WI38 (cell line): ENCODE data around the gene COL13A1.

ENCODE experiments used
- H3K4me3 ChIP-seq: 2 replicates; pipeline ENCODE4 v1.5.1; 2011; ENCODE audit warnings: low read depth, mild to moderate bottlenecking, control low read depth, low read length
- TF ChIP-seq, protein P1 (sequence below): IDR thresholded peaks from 2 replicates; pipeline ENCODE4 v1.5.1; 2012; ENCODE audit warnings: low read depth, mild to moderate bottlenecking, control low read depth, low read length

The COL13A1 gene

GRCh38 chr10:69974551-69975155 is 172.9 kb downstream of the COL13A1 start:
- TF ChIP-seq, protein P1, sequence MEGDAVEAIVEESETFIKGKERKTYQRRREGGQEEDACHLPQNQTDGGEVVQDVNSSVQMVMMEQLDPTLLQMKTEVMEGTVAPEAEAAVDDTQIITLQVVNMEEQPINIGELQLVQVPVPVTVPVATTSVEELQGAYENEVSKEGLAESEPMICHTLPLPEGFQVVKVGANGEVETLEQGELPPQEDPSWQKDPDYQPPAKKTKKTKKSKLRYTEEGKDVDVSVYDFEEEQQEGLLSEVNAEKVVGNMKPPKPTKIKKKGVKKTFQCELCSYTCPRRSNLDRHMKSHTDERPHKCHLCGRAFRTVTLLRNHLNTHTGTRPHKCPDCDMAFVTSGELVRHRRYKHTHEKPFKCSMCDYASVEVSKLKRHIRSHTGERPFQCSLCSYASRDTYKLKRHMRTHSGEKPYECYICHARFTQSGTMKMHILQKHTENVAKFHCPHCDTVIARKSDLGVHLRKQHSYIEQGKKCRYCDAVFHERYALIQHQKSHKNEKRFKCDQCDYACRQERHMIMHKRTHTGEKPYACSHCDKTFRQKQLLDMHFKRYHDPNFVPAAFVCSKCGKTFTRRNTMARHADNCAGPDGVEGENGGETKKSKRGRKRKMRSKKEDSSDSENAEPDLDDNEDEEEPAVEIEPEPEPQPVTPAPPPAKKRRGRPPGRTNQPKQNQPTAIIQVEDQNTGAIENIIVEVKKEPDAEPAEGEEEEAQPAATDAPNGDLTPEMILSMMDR: no peak
- H3K4me3 ChIP-seq: no peak overlapping the region

DNA sequence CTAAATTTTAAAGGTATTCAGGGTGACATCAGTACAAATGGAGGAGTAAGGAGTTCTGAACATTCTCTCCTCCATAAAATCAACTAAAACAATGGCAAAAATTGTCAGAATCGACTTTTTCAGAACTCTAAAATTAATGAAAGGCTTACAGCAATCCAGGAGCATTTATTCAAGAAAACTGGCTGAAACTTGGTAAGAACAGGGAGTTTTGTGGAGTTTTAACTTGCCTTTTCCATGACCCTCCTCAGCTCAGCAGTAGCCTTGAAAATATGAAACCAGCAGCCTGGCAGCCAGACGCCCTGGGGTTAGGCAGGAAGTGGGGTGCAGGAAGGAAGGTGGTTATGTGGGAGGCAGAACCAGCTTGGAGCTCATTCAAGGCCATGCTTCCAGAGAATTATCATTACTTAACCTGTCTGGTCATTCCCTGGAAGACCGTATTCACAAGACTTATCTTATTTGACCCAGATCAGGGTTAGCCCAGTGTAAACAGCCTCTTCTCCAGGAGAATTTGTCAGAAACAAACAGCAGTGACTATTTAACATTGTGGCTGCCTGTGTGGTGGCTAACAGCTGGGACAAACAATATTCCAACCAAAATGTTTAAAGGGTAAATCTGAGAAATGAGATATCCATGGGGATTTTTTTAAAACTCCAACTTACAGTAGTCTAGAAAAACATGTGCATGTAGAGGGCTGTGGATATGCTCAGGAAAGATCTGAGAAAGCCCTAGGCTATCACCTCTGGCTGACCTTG is 175.3 kb downstream of the COL13A1 start:
- TF ChIP-seq, protein P1: no peak
- H3K4me3 ChIP-seq: no peak overlapping the region

- TF ChIP-seq, protein P1: no peak
Measured at GRCh38 chr10:69979174-69979573, 177.5 kb downstream of the COL13A1 start.

GRCh38 chr10:69980672-69981071 is 179.0 kb downstream of the COL13A1 start:
- H3K4me3 ChIP-seq: no peak overlapping the region
- TF ChIP-seq, protein P1: no peak

More at GRCh38 chr10:69979174-69979573, 177.5 kb downstream of the COL13A1 start:
- no peak overlapping the region for H3K4me3 ChIP-seq

DNA sequence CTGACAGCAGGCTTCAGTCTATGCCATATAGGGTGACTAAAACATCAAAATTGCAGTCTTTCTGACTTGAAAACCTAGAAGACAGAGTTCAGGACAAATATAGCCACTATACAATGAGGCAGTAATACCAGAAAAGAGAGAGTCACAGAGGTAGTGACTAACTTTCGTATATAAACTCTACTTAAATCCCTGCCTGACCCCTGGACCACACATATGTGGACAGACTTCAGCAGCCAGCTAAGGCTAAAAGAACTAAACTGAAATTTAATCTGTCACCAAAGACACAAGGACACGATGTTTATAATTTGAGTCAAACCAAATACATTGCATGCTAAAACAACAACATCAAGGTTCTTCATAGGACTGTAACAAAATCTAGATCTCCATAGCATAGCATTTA is 186.4 kb downstream of the COL13A1 start:
- H3K4me3 ChIP-seq: no peak overlapping the region
- TF ChIP-seq, protein P1: no peak

DNA sequence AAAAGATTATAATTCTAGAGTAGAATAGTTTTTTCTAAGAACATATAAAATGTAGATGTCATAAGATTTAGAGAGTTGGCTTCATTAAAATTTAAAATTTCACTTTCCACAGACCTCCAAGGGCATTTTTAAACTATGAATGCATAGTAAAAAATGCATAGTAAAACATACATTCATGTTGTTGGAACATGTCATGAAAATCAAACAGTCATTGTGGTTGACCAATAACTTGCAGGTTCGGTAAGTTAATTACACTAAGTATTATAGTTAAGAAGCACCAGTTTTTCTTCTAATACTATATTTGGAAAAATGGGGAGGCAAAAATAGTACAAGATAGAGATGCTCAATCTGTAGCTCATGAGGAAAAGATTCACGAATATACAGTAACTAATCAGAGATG is 189.4 kb downstream of the COL13A1 start:
- TF ChIP-seq, protein P1: no peak

GRCh38 chr10:69994262-69994661 is 192.6 kb downstream of the COL13A1 start:
- TF ChIP-seq, protein P1: no peak
- no peak overlapping the region for H3K4me3 ChIP-seq

More for the DNA sequence above, 189.4 kb downstream of the COL13A1 start:
- H3K4me3 ChIP-seq: no peak overlapping the region
